CD4-positive, alpha-beta T cell (primary cell): Measurements from ENCODE around the gene PCDHGB3. TPM values are rescaled to one million over a fixed set of nuclear protein-coding genes. Genes with fewer than 3 reads are reported as not detected.
"Not testable (repeated sequence)": the region's sequence is repeated elsewhere in the genome, so short reads cannot be mapped to it uniquely, and the experiment has no call there.

Source experiments
- ATAC-seq: fragments of 200-7000 bp; cut with Tn5 transposase; one replicate; pipeline ENCODE4 v1.10.0; 2022; ENCODE audit warnings: mild to moderate bottlenecking; ENCODE audit not compliant: poor library complexity
- CTCF ChIA-PET: fragments of 350-600 bp; sonication (Branson Sonifier 250); formaldehyde crosslinking; loops from one replicate; lab custom pipeline; 2021; ENCODE audit warnings: antibody characterized with exemption, inconsistent platforms; lab: Charles Lee
- POLR2A ChIA-PET: fragments of 350-600 bp; sonication (Branson Sonifier 250); formaldehyde crosslinking; loops from one replicate; lab custom pipeline; 2021; ENCODE audit warnings: antibody characterized with exemption, inconsistent platforms; lab: Charles Lee
- DNase-seq, 14 experiments: peaks; one replicate each; pipeline ENCODE4 v3.0.0-alpha.2; 2013 to 2020; ENCODE audit warnings: mixed read lengths in 2 of 14
- H3K27ac ChIP-seq, 2 donors: one replicate each; pipeline versions ENCODE4 v1.5.1 to v1.7.0; 2013; ENCODE audit warnings: low read length in 2 of 2, low read depth in 1 of 2, mild to moderate bottlenecking in 1 of 2
- H3K27me3 ChIP-seq, 2 experiments: 1 replicate in 1 of 2; 2 replicates in 1 of 2; pipeline versions ENCODE4 v1.6.1 to v1.7.0; 2013; ENCODE audit warnings: low read length in 2 of 2, control low read depth in 1 of 2, mild to moderate bottlenecking in 1 of 2, moderate library complexity in 1 of 2; ENCODE audit not compliant: insufficient read depth in 2 of 2, control insufficient read depth in 1 of 2
- H3K36me3 ChIP-seq: one replicate; pipeline ENCODE4 v1.6.1; 2013; ENCODE audit warnings: low read length, control low read depth; ENCODE audit not compliant: insufficient read depth
- H3K4me1 ChIP-seq: one replicate; pipeline ENCODE4 v1.6.1; 2013; ENCODE audit warnings: low read length, control low read depth; ENCODE audit not compliant: insufficient read depth
- H3K4me3 ChIP-seq: one replicate; pipeline ENCODE4 v1.5.1; 2013; ENCODE audit warnings: mild to moderate bottlenecking, low read length, moderate library complexity
- H3K9me3 ChIP-seq, 2 experiments: 1 replicate in 1 of 2; 2 replicates in 1 of 2; pipeline versions ENCODE4 v1.6.1 to v1.7.0; 2013; ENCODE audit warnings: low read length in 2 of 2, mild to moderate bottlenecking in 2 of 2, control low read depth in 1 of 2, moderate library complexity in 1 of 2; ENCODE audit not compliant: control insufficient read depth in 1 of 2, insufficient read depth in 1 of 2
- H3K27ac Mint-ChIP-seq: one replicate; pipeline ENCODE4 v1.8.0; 2020; ENCODE audit warnings: mixed read lengths
- H3K27me3 Mint-ChIP-seq: one replicate; pipeline ENCODE4 v1.8.0; 2021; ENCODE audit warnings: mixed read lengths
- H3K36me3 Mint-ChIP-seq: one replicate; pipeline ENCODE4 v1.8.0; 2021; ENCODE audit warnings: low read depth, mixed read lengths
- H3K4me1 Mint-ChIP-seq: one replicate; pipeline ENCODE4 v1.8.0; 2021; ENCODE audit warnings: low read depth, mixed read lengths
- H3K4me3 Mint-ChIP-seq: one replicate; pipeline ENCODE4 v1.8.0; 2020; ENCODE audit warnings: mild to moderate bottlenecking, mixed read lengths
- H3K9me3 Mint-ChIP-seq: one replicate; pipeline ENCODE4 v1.8.0; 2020; ENCODE audit warnings: mixed read lengths
- CTCF ChIP-seq: fragments of 200-600 bp; IDR thresholded peaks from one replicate; pipeline ENCODE4 v1.8.0; 2022; ENCODE audit warnings: antibody characterized with exemption, mild to moderate bottlenecking
- intact Hi-C, 2 experiments: fragments of 100-400 bp; cut with DNase I in 1 of 2; cut with micrococcal nuclease in 1 of 2; formaldehyde crosslinking; loops; one replicate each; pipeline versions ENCODE4 v1.15.1 to v1.9.0; 2023 to 2025; cut with DNase I, micrococcal nuclease
- total RNA-seq, 174 experiments: library from RNA in 2 of 174; stranded (reverse) in 2 of 174; gene quantifications; one replicate each; pipeline ENCODE4 v1.2.3 and lab custom pipeline; 2021 to 2026

PCDHGB3 gene
- total RNA-seq, 2 experiments from 2014 or later, result 0.11 to 0.28 TPM

GRCh38 chr5:141371572-141372475 is 1.8 kb downstream of the PCDHGB3 start:
- intact Hi-C loops, result no loop called here
- H3K4me3 Mint-ChIP-seq, result no peak overlapping the region
- no peak overlapping the region for H3K27ac Mint-ChIP-seq
- no peaks in the 10 kb centered on the region for H3K36me3 ChIP-seq
- ATAC-seq (no peak), DNase-seq (no peak)
- no peak overlapping the region for H3K4me3 ChIP-seq
- H3K9me3 Mint-ChIP-seq, result peaks cover 19% of the 10 kb centered on the region
- peaks cover 11% of the 10 kb centered on the region for H3K4me1 Mint-ChIP-seq
- ChIA-PET POLR2A (no interaction called here), CTCF (interaction anchor here (2.7 kb wide), 1 partner anchor 51 kb away, joined by 11 read pairs; the partner anchor contains the start of gene TAF7)
- H3K4me1 ChIP-seq, result peaks cover 8% of the 10 kb centered on the region
- TF ChIP-seq CTCF, result no peak
- peaks cover 66 to 67% of the 10 kb centered on the region in 2 experiments for H3K27me3 ChIP-seq
- peaks cover 34% of the 10 kb centered on the region for H3K36me3 Mint-ChIP-seq
- peaks cover 41 to 59% of the 10 kb centered on the region in 2 experiments for H3K9me3 ChIP-seq
- no peak overlapping the region for H3K27ac ChIP-seq
- H3K27me3 Mint-ChIP-seq, result peaks cover 82% of the 10 kb centered on the region

- Histone ChIP-seq H3K36me3 (no peaks in the 10 kb centered on the region), H3K27ac (no peak within 1 kb of the TSS), H3K27me3 (peaks cover 58 to 69% of the 10 kb centered on the region in 2 experiments), H3K9me3 (peaks cover 49 to 56% of the 10 kb centered on the region in 2 experiments), H3K4me3 (peak within 1 kb of the TSS; percentile 1), H3K4me1 (peaks cover 8% of the 10 kb centered on the region)
- peaks cover 17% of the 10 kb centered on the region for H3K9me3 Mint-ChIP-seq
- DNase-seq (peak in 2 of 14 experiments; percentile 9 to 22), ATAC-seq (no peak)
- ChIA-PET POLR2A (no interaction called here), CTCF (interaction anchor here (1.1 to 1.3 kb wide), 2 partner anchors 38 to 147 kb away, joined by 3 read pairs; partner anchors contain the start of gene PCDHGA10)
- H3K4me3 Mint-ChIP-seq, result no peak within 1 kb of the TSS
- peaks cover 81% of the 10 kb centered on the region for H3K27me3 Mint-ChIP-seq
- no peak for TF ChIP-seq CTCF
- H3K4me1 Mint-ChIP-seq, result peaks cover 11% of the 10 kb centered on the region
- H3K36me3 Mint-ChIP-seq, result peaks cover 34% of the 10 kb centered on the region
- intact Hi-C loops, result no loop called here
- no peak within 1 kb of the TSS for H3K27ac Mint-ChIP-seq
Measured at GRCh38 chr5:141373673-141374317, 3.8 kb downstream of the PCDHGB3 start, which contains the start of gene PCDHGA6. Gene PCDHGA6 (plus strand): TSS chr5:141373891. CDS start chr5:141374084, 193 bp downstream.

- no peak for TF ChIP-seq CTCF
- H3K27me3 Mint-ChIP-seq, result peaks cover 81% of the 10 kb centered on the region
- CTCF ChIA-PET, result interaction anchor here (1.1 to 1.3 kb wide), 2 partner anchors 37 to 146 kb away, joined by 3 read pairs; partner anchors contain the start of gene PCDHGA10
- peaks cover 10% of the 10 kb centered on the region for H3K4me1 Mint-ChIP-seq
- intact Hi-C loops, result no loop called here
- H3K4me1 ChIP-seq, result peaks cover 8% of the 10 kb centered on the region
- ATAC-seq (no peak), DNase-seq (no peak)
- H3K9me3 ChIP-seq, result peaks cover 49 to 56% of the 10 kb centered on the region in 2 experiments
- peaks cover 16% of the 10 kb centered on the region for H3K9me3 Mint-ChIP-seq
- H3K4me3 ChIP-seq, result no peak overlapping the region
- peaks cover 52 to 63% of the 10 kb centered on the region in 2 experiments for H3K27me3 ChIP-seq
- POLR2A ChIA-PET, result no interaction called here
- H3K27ac ChIP-seq, result no peak overlapping the region
- peaks cover 42% of the 10 kb centered on the region for H3K36me3 Mint-ChIP-seq
- H3K27ac Mint-ChIP-seq, result no peak overlapping the region
- H3K4me3 Mint-ChIP-seq, result no peak overlapping the region
- H3K36me3 ChIP-seq, result no peaks in the 10 kb centered on the region
Measured at GRCh38 chr5:141374627-141375026, 4.6 kb downstream of the PCDHGB3 start.

GRCh38 chr5:141375444-141376155 is 5.6 kb downstream of the PCDHGB3 start:
- POLR2A ChIA-PET, CTCF ChIA-PET, H3K4me3 Mint-ChIP-seq, ATAC-seq, intact Hi-C loops, DNase-seq, H3K27ac ChIP-seq, H3K4me1 Mint-ChIP-seq, H3K36me3 ChIP-seq, H3K27ac Mint-ChIP-seq, H3K4me1 ChIP-seq, H3K4me3 ChIP-seq: not testable (repeated sequence)
- Mint-ChIP-seq H3K27me3 (peaks cover 80% of the 10 kb centered on the region), H3K36me3 (peaks cover 35% of the 10 kb centered on the region), H3K9me3 (peaks cover 10% of the 10 kb centered on the region)
- Histone ChIP-seq H3K9me3 (peaks cover 48 to 51% of the 10 kb centered on the region in 2 experiments), H3K27me3 (peaks cover 54 to 55% of the 10 kb centered on the region in 2 experiments)
